Measurements from ENCODE around the gene MEF2B. TPM values are rescaled to one million over a fixed set of nuclear protein-coding genes. Genes with fewer than 3 reads are reported as not detected.

The MEF2B gene
- polyA plus RNA-seq, 1 donor from 2014 or later: 0.22 TPM

DNA sequence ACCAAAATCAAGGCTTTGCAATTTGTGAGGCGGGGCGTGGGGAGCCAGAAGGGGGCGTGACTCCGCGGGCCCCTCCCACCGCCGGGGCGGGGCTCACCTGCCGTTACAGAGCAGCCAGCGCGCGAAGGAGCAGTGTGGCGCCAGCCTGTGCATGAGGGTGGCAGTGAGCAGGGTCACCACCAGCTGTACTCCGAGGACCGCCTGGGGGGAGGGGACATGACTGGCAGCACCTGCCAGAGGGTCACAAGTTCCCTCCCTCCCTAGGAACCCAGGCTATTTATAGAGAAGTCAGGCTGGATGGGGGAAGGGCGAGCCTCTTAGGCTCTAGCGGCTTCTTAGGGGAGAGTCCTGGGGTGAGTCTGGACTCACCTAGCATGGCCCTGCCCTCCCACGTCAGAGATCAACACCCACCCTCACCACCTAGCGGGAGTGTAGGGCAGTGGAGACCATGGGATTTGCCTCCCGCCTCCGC lies 35.3 kb downstream of the MEF2B start:
- Histone ChIP-seq H3K9ac (ENCODE audit: low read length) (no peak overlapping the region), H3F3A (ENCODE audit: insufficient read depth, low read length, poor library complexity, severe bottlenecking) (no peaks in the 10 kb centered on the region), H3K4me2 (ENCODE audit: low read length) (no peak overlapping the region), H3K36me3 (ENCODE audit: insufficient read depth, low read length) (no peaks in the 10 kb centered on the region), H3K9me3 (ENCODE audit: low read length) (no peaks in the 10 kb centered on the region), H3K27ac (ENCODE audit: low read length) (no peak overlapping the region), H2AFZ (ENCODE audit: low read depth, low read length) (no peak overlapping the region), H3K4me3 (ENCODE audit: low read length) (no peak overlapping the region), H3K79me2 (replicated peaks; ENCODE audit: insufficient read depth, low read length) (no peaks in the 10 kb centered on the region), H3K27me3 (ENCODE audit: insufficient read depth, low read depth, low read length) (no peaks in the 10 kb centered on the region), H3K9me2 (ENCODE audit: insufficient read depth, low read length) (no peaks in the 10 kb centered on the region), H4K20me1 (ENCODE audit: insufficient read depth) (no peaks in the 10 kb centered on the region)
- TF ChIP-seq MXI1 (conservative IDR thresholded peaks at IDR 0.05; ENCODE audit: poor library complexity, severe bottlenecking): no peak
- no peak for TF ChIP-seq TAF1 (IDR thresholded peaks at IDR 0.05; ENCODE audit: low read depth)
- TF ChIP-seq SMC3 (conservative IDR thresholded peaks at IDR 0.05; ENCODE audit: poor library complexity): no peak
- TF ChIP-seq, protein P1, sequence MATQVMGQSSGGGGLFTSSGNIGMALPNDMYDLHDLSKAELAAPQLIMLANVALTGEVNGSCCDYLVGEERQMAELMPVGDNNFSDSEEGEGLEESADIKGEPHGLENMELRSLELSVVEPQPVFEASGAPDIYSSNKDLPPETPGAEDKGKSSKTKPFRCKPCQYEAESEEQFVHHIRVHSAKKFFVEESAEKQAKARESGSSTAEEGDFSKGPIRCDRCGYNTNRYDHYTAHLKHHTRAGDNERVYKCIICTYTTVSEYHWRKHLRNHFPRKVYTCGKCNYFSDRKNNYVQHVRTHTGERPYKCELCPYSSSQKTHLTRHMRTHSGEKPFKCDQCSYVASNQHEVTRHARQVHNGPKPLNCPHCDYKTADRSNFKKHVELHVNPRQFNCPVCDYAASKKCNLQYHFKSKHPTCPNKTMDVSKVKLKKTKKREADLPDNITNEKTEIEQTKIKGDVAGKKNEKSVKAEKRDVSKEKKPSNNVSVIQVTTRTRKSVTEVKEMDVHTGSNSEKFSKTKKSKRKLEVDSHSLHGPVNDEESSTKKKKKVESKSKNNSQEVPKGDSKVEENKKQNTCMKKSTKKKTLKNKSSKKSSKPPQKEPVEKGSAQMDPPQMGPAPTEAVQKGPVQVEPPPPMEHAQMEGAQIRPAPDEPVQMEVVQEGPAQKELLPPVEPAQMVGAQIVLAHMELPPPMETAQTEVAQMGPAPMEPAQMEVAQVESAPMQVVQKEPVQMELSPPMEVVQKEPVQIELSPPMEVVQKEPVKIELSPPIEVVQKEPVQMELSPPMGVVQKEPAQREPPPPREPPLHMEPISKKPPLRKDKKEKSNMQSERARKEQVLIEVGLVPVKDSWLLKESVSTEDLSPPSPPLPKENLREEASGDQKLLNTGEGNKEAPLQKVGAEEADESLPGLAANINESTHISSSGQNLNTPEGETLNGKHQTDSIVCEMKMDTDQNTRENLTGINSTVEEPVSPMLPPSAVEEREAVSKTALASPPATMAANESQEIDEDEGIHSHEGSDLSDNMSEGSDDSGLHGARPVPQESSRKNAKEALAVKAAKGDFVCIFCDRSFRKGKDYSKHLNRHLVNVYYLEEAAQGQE (IDR thresholded peaks at IDR 0.05; ENCODE audit: borderline replicate concordance): no peak
- no peak for TF ChIP-seq EP300 (conservative IDR thresholded peaks at IDR 0.05; ENCODE audit: poor library complexity, severe bottlenecking)
- TF ChIP-seq, protein P2, sequence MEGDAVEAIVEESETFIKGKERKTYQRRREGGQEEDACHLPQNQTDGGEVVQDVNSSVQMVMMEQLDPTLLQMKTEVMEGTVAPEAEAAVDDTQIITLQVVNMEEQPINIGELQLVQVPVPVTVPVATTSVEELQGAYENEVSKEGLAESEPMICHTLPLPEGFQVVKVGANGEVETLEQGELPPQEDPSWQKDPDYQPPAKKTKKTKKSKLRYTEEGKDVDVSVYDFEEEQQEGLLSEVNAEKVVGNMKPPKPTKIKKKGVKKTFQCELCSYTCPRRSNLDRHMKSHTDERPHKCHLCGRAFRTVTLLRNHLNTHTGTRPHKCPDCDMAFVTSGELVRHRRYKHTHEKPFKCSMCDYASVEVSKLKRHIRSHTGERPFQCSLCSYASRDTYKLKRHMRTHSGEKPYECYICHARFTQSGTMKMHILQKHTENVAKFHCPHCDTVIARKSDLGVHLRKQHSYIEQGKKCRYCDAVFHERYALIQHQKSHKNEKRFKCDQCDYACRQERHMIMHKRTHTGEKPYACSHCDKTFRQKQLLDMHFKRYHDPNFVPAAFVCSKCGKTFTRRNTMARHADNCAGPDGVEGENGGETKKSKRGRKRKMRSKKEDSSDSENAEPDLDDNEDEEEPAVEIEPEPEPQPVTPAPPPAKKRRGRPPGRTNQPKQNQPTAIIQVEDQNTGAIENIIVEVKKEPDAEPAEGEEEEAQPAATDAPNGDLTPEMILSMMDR (IDR thresholded peaks at IDR 0.05; ENCODE audit: poor library complexity, severe bottlenecking): no peak
- TF ChIP-seq POLR2AphosphoS5 (IDR thresholded peaks at IDR 0.05): no peak
- TF ChIP-seq EZH2 (IDR thresholded peaks at IDR 0.05; ENCODE audit: borderline replicate concordance, insufficient read depth, low read length, poor library complexity, severe bottlenecking): no peak
- no peak for TF ChIP-seq RAD21 (conservative IDR thresholded peaks at IDR 0.05)

DNA sequence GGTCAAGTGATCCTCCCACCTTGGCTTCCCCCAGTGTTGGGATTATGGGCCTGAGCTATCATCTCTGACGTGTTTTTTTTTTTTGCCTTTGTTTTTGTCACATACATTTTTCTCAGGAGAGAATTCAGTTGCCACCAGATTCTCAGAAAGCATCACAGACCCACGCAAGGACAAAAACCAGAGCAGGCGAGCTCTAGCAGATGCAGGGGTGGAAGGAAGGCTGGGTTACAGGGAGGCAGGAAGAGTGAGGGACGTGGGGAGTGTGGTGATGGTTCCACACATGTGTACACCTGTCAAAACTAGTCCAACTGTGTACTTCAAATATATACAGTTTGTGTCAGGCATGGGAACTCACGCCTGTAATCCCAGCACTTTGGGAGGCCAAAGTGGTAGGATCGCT lies 36.1 kb downstream of the MEF2B start:
- Histone ChIP-seq H3K4me3 (ENCODE audit: low read length) (no peak overlapping the region), H3K9me2 (ENCODE audit: insufficient read depth, low read length) (no peaks in the 10 kb centered on the region), H4K20me1 (ENCODE audit: insufficient read depth) (no peaks in the 10 kb centered on the region), H3K79me2 (replicated peaks; ENCODE audit: insufficient read depth, low read length) (no peaks in the 10 kb centered on the region), H3K27ac (ENCODE audit: low read length) (no peak overlapping the region), H3K36me3 (ENCODE audit: insufficient read depth, low read length) (no peaks in the 10 kb centered on the region), H3F3A (ENCODE audit: insufficient read depth, low read length, poor library complexity, severe bottlenecking) (no peaks in the 10 kb centered on the region), H3K4me2 (ENCODE audit: low read length) (no peak overlapping the region), H3K9me3 (ENCODE audit: low read length) (no peaks in the 10 kb centered on the region), H3K9ac (ENCODE audit: low read length) (no peak overlapping the region), H3K27me3 (ENCODE audit: insufficient read depth, low read depth, low read length) (no peaks in the 10 kb centered on the region), H2AFZ (ENCODE audit: low read depth, low read length) (no peak overlapping the region)
- no peak for TF ChIP-seq RAD21 (conservative IDR thresholded peaks at IDR 0.05)

DNA sequence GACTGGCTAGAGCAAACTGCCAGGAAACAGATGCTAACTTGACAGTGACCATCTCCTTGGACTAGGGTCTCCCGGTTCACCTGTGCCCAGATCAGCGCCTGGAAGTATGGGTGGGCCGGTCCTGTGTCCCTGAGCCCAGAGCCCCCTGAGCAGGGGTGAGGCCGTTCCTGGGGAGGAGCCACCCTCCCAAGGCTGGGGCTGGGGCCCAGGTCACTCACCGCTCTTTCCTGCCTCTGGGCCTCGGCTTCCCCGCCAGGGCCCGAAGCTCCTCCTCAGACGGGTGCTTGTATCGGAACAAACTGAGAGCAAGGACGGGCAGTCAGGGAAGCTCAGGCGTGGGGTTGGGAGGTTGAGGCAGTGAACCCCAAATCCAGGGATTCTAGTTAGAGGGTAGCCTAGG lies 37.2 kb downstream of the MEF2B start:
- H3F3A ChIP-seq (ENCODE audit: insufficient read depth, low read length, poor library complexity, severe bottlenecking): no peaks in the 10 kb centered on the region
- H3K79me2 ChIP-seq (replicated peaks; ENCODE audit: insufficient read depth, low read length): no peaks in the 10 kb centered on the region
- no peaks in the 10 kb centered on the region for H3K27me3 ChIP-seq (ENCODE audit: insufficient read depth, low read depth, low read length)
- H4K20me1 ChIP-seq (ENCODE audit: insufficient read depth): no peaks in the 10 kb centered on the region
- no peak overlapping the region for H3K9ac ChIP-seq (ENCODE audit: low read length)
- no peak overlapping the region for H2AFZ ChIP-seq (ENCODE audit: low read depth, low read length)
- H3K9me2 ChIP-seq (ENCODE audit: insufficient read depth, low read length): no peaks in the 10 kb centered on the region
- H3K36me3 ChIP-seq (ENCODE audit: insufficient read depth, low read length): no peaks in the 10 kb centered on the region
- no peaks in the 10 kb centered on the region for H3K9me3 ChIP-seq (ENCODE audit: low read length)
- H3K27ac ChIP-seq (ENCODE audit: low read length): no peak overlapping the region
- H3K4me3 ChIP-seq (ENCODE audit: low read length): no peak overlapping the region
- H3K4me2 ChIP-seq (ENCODE audit: low read length): no peak overlapping the region
- TF ChIP-seq TAF1 (IDR thresholded peaks at IDR 0.05; ENCODE audit: low read depth): no peak
- TF ChIP-seq MXI1 (conservative IDR thresholded peaks at IDR 0.05; ENCODE audit: poor library complexity, severe bottlenecking): no peak
- TF ChIP-seq RAD21 (conservative IDR thresholded peaks at IDR 0.05): no peak
- TF ChIP-seq, protein P1 (IDR thresholded peaks at IDR 0.05; ENCODE audit: borderline replicate concordance): no peak
